Hepatocyte (in vitro differentiated cells): ENCODE results near the gene EXOC1. TPM values are rescaled to one million over a fixed set of nuclear protein-coding genes. Genes with fewer than 3 reads are reported as not detected.

Experiments used
- DNase-seq: peaks from one replicate; pipeline ENCODE4 v3.0.0-alpha.2; 2016; ENCODE audit warnings: low spot score
- H2AFZ ChIP-seq: fragments of 200-600 bp; sonication (generic); 2 replicates; pipeline ENCODE4 v1.6.0; 2016; ENCODE audit warnings: antibody characterized with exemption, mild to moderate bottlenecking
- H3K27ac ChIP-seq: fragments of 200-600 bp; sonication (generic); 2 replicates; pipeline ENCODE4 v1.5.1; 2016; ENCODE audit warnings: mild to moderate bottlenecking
- H3K27me3 ChIP-seq: fragments of 200-600 bp; sonication (generic); 2 replicates; pipeline ENCODE4 v1.6.1; 2016
- H3K36me3 ChIP-seq: fragments of 200-600 bp; sonication (generic); replicated peaks from 2 replicates; pipeline ENCODE4 v1.5.1; 2016; ENCODE audit warnings: low read depth; ENCODE audit not compliant: insufficient read depth
- H3K4me1 ChIP-seq: fragments of 200-600 bp; sonication (generic); 2 replicates; pipeline ENCODE4 v1.5.1; 2016; ENCODE audit warnings: mild to moderate bottlenecking, moderate library complexity; ENCODE audit not compliant: insufficient read depth
- H3K4me2 ChIP-seq: fragments of 200-600 bp; sonication (generic); 2 replicates; pipeline ENCODE4 v1.6.0; 2016
- H3K4me3 ChIP-seq: fragments of 200-600 bp; sonication (generic); 2 replicates; pipeline ENCODE4 v1.5.1; 2016; ENCODE audit warnings: mild to moderate bottlenecking
- H3K79me2 ChIP-seq: fragments of 200-600 bp; sonication (generic); 2 replicates; pipeline ENCODE4 v1.6.0; 2017; ENCODE audit warnings: mild to moderate bottlenecking
- H3K9me2 ChIP-seq: fragments of 200-600 bp; sonication (generic); replicated peaks from 2 replicates; pipeline ENCODE4 v1.6.0; 2017; ENCODE audit warnings: mild to moderate bottlenecking; ENCODE audit not compliant: insufficient read depth
- H3K9me3 ChIP-seq: fragments of 200-600 bp; sonication (generic); 2 replicates; pipeline ENCODE4 v1.5.1; 2016; ENCODE audit warnings: low read depth, mild to moderate bottlenecking
- H4K20me1 ChIP-seq: fragments of 200-600 bp; sonication (generic); 2 replicates; pipeline ENCODE4 v1.6.0; 2016; ENCODE audit warnings: mild to moderate bottlenecking; ENCODE audit not compliant: insufficient read depth, poor library complexity, severe bottlenecking
- CTCF ChIP-seq: fragments of 200-600 bp; sonication (generic); IDR thresholded peaks from 2 replicates; pipeline ENCODE4 v1.5.1; 2016; ENCODE audit warnings: antibody characterized with exemption, mild to moderate bottlenecking; ENCODE audit not compliant: poor library complexity
- EZH2 ChIP-seq: fragments of 200-600 bp; sonication (generic); IDR thresholded peaks from 2 replicates; pipeline ENCODE4 v1.6.1; 2016; ENCODE audit warnings: antibody characterized with exemption, mild to moderate bottlenecking, borderline replicate concordance
- EZH2phosphoT487 ChIP-seq: fragments of 200-600 bp; sonication (generic); IDR thresholded peaks from one replicate; pipeline ENCODE4 v1.6.1; 2018; ENCODE audit warnings: antibody characterized with exemption, mild to moderate bottlenecking, low read depth, moderate library complexity; ENCODE audit not compliant: unreplicated experiment, severe bottlenecking
- WGBS: methylation state at CpG from one replicate; pipeline ENCODE4 v1.1.6; 2016; ENCODE audit warnings: low lambda C conversion rate; ENCODE audit errors: missing lambda C conversion rate; 5-methylcytosine and 5-hydroxymethylcytosine counted together
- polyA plus RNA-seq: library from polyadenylated mRNA; unstranded; fragments of >200 nt; fragmentation: Nextera tagmentation; extraction: Ambion mirVana; gene quantifications from 2 replicates; pipeline ENCODE4 v1.2.1, GENCODE V29; 2016
- total RNA-seq: library from RNA; depleted of rRNA; stranded (reverse); fragments of >200 nt; gene quantifications from 2 replicates; pipeline ENCODE4 v1.2.3, GENCODE V29; 2014

Gene EXOC1
- total and polyA plus RNA-seq, 2 experiments from 2014 or later = 15.7 to 31.4 TPM

GRCh38 chr4:55824865-55825264 is 28.6 kb upstream of the EXOC1 start:
- no peaks in the 10 kb centered on the region for H3K79me2 ChIP-seq
- no peaks in the 10 kb centered on the region for H3K36me3 ChIP-seq

GRCh38 chr4:55826986-55827385 is 26.5 kb upstream of the EXOC1 start:
- TF ChIP-seq CTCF (no peak), EZH2 (no peak), EZH2phosphoT487 (no peak)
- Histone ChIP-seq H3K4me1 (no peaks in the 10 kb centered on the region), H3K9me2 (no peaks in the 10 kb centered on the region), H3K4me3 (no peak overlapping the region), H3K79me2 (no peaks in the 10 kb centered on the region), H3K4me2 (no peak overlapping the region), H3K27me3 (no peaks in the 10 kb centered on the region), H3K36me3 (no peaks in the 10 kb centered on the region), H3K27ac (no peak overlapping the region), H3K9me3 (no peaks in the 10 kb centered on the region), H4K20me1 (no peaks in the 10 kb centered on the region), H2AFZ (no peak overlapping the region)
- no peak for DNase-seq

More at GRCh38 chr4:55824865-55825264, 28.6 kb upstream of the EXOC1 start:
- H2AFZ ChIP-seq = no peak overlapping the region
- no peaks in the 10 kb centered on the region for H4K20me1 ChIP-seq
- WGBS = 53% methylated on average over 2 of the region's 2 CpGs
- no peak overlapping the region for H3K4me2 ChIP-seq
- H3K4me1 ChIP-seq = no peaks in the 10 kb centered on the region
- no peaks in the 10 kb centered on the region for H3K9me3 ChIP-seq
- no peak overlapping the region for H3K27ac ChIP-seq
- no peak for DNase-seq
- H3K27me3 ChIP-seq = peaks cover 9% of the 10 kb centered on the region
- no peak for TF ChIP-seq EZH2phosphoT487
- TF ChIP-seq CTCF = no peak
- no peak for TF ChIP-seq EZH2
- no peak overlapping the region for H3K4me3 ChIP-seq
- no peaks in the 10 kb centered on the region for H3K9me2 ChIP-seq

- 70% methylated on average over 2 of the region's 2 CpGs for WGBS
- H3K27me3 ChIP-seq = no peaks in the 10 kb centered on the region
- DNase-seq = no peak
- no peak overlapping the region for H3K4me3 ChIP-seq
- no peaks in the 10 kb centered on the region for H4K20me1 ChIP-seq
- TF ChIP-seq CTCF = no peak
- TF ChIP-seq EZH2 = no peak
- TF ChIP-seq EZH2phosphoT487 = no peak
- H3K79me2 ChIP-seq = no peaks in the 10 kb centered on the region
- no peak overlapping the region for H3K4me2 ChIP-seq
- no peaks in the 10 kb centered on the region for H3K9me3 ChIP-seq
- no peak overlapping the region for H2AFZ ChIP-seq
- H3K27ac ChIP-seq = no peak overlapping the region
- H3K9me2 ChIP-seq = no peaks in the 10 kb centered on the region
- no peaks in the 10 kb centered on the region for H3K4me1 ChIP-seq
- H3K36me3 ChIP-seq = no peaks in the 10 kb centered on the region
Measured at GRCh38 chr4:55827582-55827981, 25.9 kb upstream of the EXOC1 start.

GRCh38 chr4:55830048-55830447 is 23.4 kb upstream of the EXOC1 start:
- H4K20me1 ChIP-seq = no peaks in the 10 kb centered on the region
- no peaks in the 10 kb centered on the region for H3K4me1 ChIP-seq
- no peaks in the 10 kb centered on the region for H3K9me3 ChIP-seq
- H2AFZ ChIP-seq = no peak overlapping the region
- no peak for DNase-seq
- no peak overlapping the region for H3K4me3 ChIP-seq
- H3K9me2 ChIP-seq = no peaks in the 10 kb centered on the region
- no peak overlapping the region for H3K27ac ChIP-seq
- no peaks in the 10 kb centered on the region for H3K79me2 ChIP-seq
- H3K36me3 ChIP-seq = no peaks in the 10 kb centered on the region
- TF ChIP-seq CTCF = no peak
- TF ChIP-seq EZH2 = no peak
- TF ChIP-seq EZH2phosphoT487 = no peak
- no peaks in the 10 kb centered on the region for H3K27me3 ChIP-seq
- H3K4me2 ChIP-seq = no peak overlapping the region
- 55% methylated on average over 3 of the region's 3 CpGs for WGBS
